Fibroblast of lung (primary cell): Measurements from ENCODE around the gene ARID2. TPM values are rescaled to one million over a fixed set of nuclear protein-coding genes. Genes with fewer than 3 reads are reported as not detected.

Experiments
- DNase-seq, 2 donors: peaks; one replicate each; pipeline versions ENCODE4 v3.0.0 to v3.0.0-alpha.2; 2010; ENCODE audit warnings: low read depth in 2 of 2
- H2AFZ ChIP-seq: 2 replicates; pipeline ENCODE4 v1.5.1; 2012; ENCODE audit warnings: low read length, control low read depth, inconsistent platforms
- H3K27ac ChIP-seq: 2 replicates; pipeline ENCODE4 v1.5.1; 2011; ENCODE audit warnings: low read length, control low read depth; ENCODE audit not compliant: insufficient read depth
- H3K27me3 ChIP-seq: 2 replicates; pipeline ENCODE4 v1.5.1; 2011; ENCODE audit warnings: mild to moderate bottlenecking, low read length; ENCODE audit not compliant: control insufficient read depth, insufficient read depth
- H3K36me3 ChIP-seq: 2 replicates; pipeline ENCODE4 v1.5.1; 2011; ENCODE audit warnings: low read length; ENCODE audit not compliant: control insufficient read depth, insufficient read depth
- H3K4me1 ChIP-seq: 2 replicates; pipeline ENCODE4 v1.5.1; 2011; ENCODE audit warnings: low read length; ENCODE audit not compliant: control insufficient read depth, insufficient read depth; ENCODE audit errors: extremely low read depth
- H3K4me2 ChIP-seq: 2 replicates; pipeline ENCODE4 v1.5.1; 2011; ENCODE audit warnings: low read length, control low read depth; ENCODE audit not compliant: insufficient read depth; ENCODE audit errors: extremely low read depth
- H3K4me3 ChIP-seq, 4 experiments: fragments of 200-600 bp in 1 of 4; sonication (generic) in 1 of 4; replicated peaks in 1 of 4; 2 replicates each; pipeline ENCODE4 v1.5.1; 2011 to 2016; ENCODE audit warnings: low read length in 4 of 4, low read depth in 3 of 4, mild to moderate bottlenecking in 3 of 4, control low read depth in 2 of 4, inconsistent platforms in 1 of 4, mixed read lengths in 1 of 4; ENCODE audit not compliant: insufficient read depth in 1 of 4; ENCODE audit errors: control extremely low read depth in 1 of 4
- H3K79me2 ChIP-seq: 2 replicates; pipeline ENCODE4 v1.5.1; 2012; ENCODE audit warnings: mild to moderate bottlenecking, low read length, inconsistent platforms; ENCODE audit not compliant: control insufficient read depth, insufficient read depth
- H3K9ac ChIP-seq: 2 replicates; pipeline ENCODE4 v1.5.1; 2011; ENCODE audit warnings: mild to moderate bottlenecking, low read length, control low read depth; ENCODE audit not compliant: insufficient read depth
- H3K9me3 ChIP-seq: 2 replicates; pipeline ENCODE4 v1.5.1; 2012; ENCODE audit warnings: low read depth, low read length; ENCODE audit not compliant: control insufficient read depth, insufficient read depth
- H4K20me1 ChIP-seq: 2 replicates; pipeline ENCODE4 v1.5.1; 2011; ENCODE audit warnings: low read length; ENCODE audit not compliant: control insufficient read depth, insufficient read depth; ENCODE audit errors: extremely low read depth
- EZH2 ChIP-seq: IDR thresholded peaks from 2 replicates; pipeline ENCODE4 v1.5.1; 2012; ENCODE audit warnings: low read length, control low read depth, mild to moderate bottlenecking; ENCODE audit errors: missing control alignments
- polyA plus RNA-seq, 2 donors: library from polyadenylated mRNA; depleted of rRNA in 1 of 2; stranded (reverse) in 1 of 2; unstranded in 1 of 2; fragments of >200 nt; gene quantifications; 2 replicates each; pipeline ENCODE4 v1.2.1, GENCODE V29; 2011 to 2012; ENCODE audit warnings: missing spikeins in 1 of 2
- total RNA-seq: library from RNA; depleted of rRNA; stranded (reverse); fragments of >200 nt; gene quantifications from 2 replicates; pipeline ENCODE4 v1.2.1, GENCODE V29; 2014
- TF ChIP-seq, protein P1 (sequence below), 2 donors: IDR thresholded peaks in 1 of 2; conservative IDR thresholded peaks in 1 of 2; 1 replicate in 1 of 2; 2 replicates in 1 of 2; pipeline ENCODE4 v1.5.1; 2011 to 2012; ENCODE audit warnings: low read length in 2 of 2, control low read depth in 1 of 2, inconsistent platforms in 1 of 2, low read depth in 1 of 2, mild to moderate bottlenecking in 1 of 2

The ARID2 gene
- total and polyA plus RNA-seq, 2 donors (not counting 1 experiment from before 2014, with no cell fraction given), result 14.5 to 15.7 TPM

DNA sequence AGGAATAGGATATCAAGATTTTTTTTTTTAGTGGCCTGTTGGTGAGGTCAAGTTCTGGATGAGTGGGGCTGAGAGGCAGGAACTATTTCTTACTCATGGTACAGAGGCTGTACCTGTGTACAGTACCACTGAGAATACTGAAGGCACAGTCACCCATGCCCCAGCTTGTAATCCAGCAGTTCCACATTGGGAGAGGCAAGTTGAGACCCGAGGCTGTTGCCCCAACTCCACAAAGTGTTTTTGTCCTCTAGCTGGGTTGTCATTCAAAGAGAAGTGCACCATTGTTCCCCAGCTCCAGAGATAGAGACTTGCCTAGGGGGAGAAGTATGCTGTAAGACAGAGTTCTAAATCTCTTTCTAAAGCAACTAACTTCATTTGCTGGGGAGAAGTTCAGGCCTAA is 38.7 kb downstream of the ARID2 start:
- Histone ChIP-seq H2AFZ (no peak overlapping the region), H3K4me3 (no peak overlapping the region), H4K20me1 (no peaks in the 10 kb centered on the region), H3K27me3 (no peaks in the 10 kb centered on the region), H3K27ac (no peak overlapping the region), H3K9ac (no peak overlapping the region), H3K4me2 (no peak overlapping the region), H3K9me3 (no peaks in the 10 kb centered on the region), H3K36me3 (no peaks in the 10 kb centered on the region), H3K79me2 (peaks cover 8% of the 10 kb centered on the region), H3K4me1 (no peaks in the 10 kb centered on the region)
- DNase-seq, result no peak
- TF ChIP-seq EZH2, result no peak
- TF ChIP-seq, protein P1, sequence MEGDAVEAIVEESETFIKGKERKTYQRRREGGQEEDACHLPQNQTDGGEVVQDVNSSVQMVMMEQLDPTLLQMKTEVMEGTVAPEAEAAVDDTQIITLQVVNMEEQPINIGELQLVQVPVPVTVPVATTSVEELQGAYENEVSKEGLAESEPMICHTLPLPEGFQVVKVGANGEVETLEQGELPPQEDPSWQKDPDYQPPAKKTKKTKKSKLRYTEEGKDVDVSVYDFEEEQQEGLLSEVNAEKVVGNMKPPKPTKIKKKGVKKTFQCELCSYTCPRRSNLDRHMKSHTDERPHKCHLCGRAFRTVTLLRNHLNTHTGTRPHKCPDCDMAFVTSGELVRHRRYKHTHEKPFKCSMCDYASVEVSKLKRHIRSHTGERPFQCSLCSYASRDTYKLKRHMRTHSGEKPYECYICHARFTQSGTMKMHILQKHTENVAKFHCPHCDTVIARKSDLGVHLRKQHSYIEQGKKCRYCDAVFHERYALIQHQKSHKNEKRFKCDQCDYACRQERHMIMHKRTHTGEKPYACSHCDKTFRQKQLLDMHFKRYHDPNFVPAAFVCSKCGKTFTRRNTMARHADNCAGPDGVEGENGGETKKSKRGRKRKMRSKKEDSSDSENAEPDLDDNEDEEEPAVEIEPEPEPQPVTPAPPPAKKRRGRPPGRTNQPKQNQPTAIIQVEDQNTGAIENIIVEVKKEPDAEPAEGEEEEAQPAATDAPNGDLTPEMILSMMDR (conservative IDR thresholded peaks at IDR 0.05 in 1 of 2, IDR thresholded peaks at IDR 0.05 in 1 of 2; ENCODE audit: low read depth in 1 of 2, low read length in 2 of 2), result no peak

DNA sequence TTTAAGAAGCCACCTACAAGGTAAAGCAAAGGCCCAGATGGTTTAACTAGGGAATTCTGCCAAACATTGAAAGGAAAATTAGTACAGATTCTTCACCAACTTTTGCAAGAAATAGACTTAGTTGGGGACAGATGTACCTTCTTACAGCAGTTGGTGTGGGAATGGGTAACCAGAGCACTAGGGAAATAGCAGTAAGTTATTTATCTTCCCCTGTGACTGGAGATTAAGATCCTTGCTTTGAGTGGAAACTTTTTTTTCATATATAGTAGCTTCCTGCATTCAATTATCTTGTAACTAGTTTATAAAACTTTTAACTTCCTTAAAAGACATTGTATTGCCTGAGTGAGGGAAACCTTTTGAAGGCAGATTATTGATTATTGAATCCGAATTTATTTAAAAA is 44.2 kb downstream of the ARID2 start:
- DNase-seq, result no peak
- H3K79me2 ChIP-seq, result no peaks in the 10 kb centered on the region
- H3K9me3 ChIP-seq, result no peaks in the 10 kb centered on the region
- no peaks in the 10 kb centered on the region for H3K27me3 ChIP-seq
- no peak overlapping the region for H2AFZ ChIP-seq
- H3K4me2 ChIP-seq, result no peak overlapping the region
- H3K27ac ChIP-seq, result no peak overlapping the region
- H3K9ac ChIP-seq, result no peak overlapping the region
- H4K20me1 ChIP-seq, result no peaks in the 10 kb centered on the region
- H3K4me1 ChIP-seq, result no peaks in the 10 kb centered on the region
- H3K36me3 ChIP-seq, result no peaks in the 10 kb centered on the region
- no peak overlapping the region for H3K4me3 ChIP-seq
- TF ChIP-seq EZH2, result no peak

DNA sequence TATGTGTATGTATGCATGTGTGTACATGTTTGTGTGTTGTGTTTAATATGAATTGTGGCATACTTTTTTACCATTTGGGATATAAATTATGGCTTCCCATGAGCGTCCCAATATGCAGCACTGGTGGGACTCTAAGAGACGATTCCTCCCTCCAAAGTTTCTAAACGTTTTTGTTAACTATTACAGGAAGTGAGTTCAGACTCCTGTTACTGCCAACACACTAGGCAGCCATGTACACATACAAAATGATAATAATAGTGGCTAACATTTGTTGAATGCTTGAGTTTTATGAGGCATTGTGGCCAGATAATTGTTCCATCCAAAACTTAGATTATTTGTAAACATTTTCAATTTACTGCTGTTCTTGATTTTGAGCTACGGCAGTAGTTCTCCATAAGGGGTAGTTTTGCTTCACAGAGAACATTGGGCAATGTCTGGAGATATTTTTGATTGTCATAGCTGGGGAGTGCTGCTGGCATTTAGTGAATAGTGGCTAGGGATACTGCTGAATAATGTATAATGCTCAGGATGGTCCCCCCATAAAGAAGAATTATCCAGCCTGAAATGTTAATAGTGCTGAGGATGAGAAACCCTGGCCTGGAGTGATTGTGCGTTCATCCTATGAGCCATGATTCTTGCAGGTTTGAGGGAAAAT is 45.1 kb downstream of the ARID2 start:
- Histone ChIP-seq H3K27ac (no peak overlapping the region), H4K20me1 (no peaks in the 10 kb centered on the region), H2AFZ (no peak overlapping the region), H3K9me3 (no peaks in the 10 kb centered on the region), H3K36me3 (no peaks in the 10 kb centered on the region), H3K4me2 (no peak overlapping the region), H3K79me2 (no peaks in the 10 kb centered on the region), H3K9ac (no peak overlapping the region), H3K27me3 (no peaks in the 10 kb centered on the region), H3K4me3 (no peak overlapping the region), H3K4me1 (no peaks in the 10 kb centered on the region)
- TF ChIP-seq, protein P1 (conservative IDR thresholded peaks at IDR 0.05 in 1 of 2, IDR thresholded peaks at IDR 0.05 in 1 of 2; ENCODE audit: low read depth in 1 of 2, low read length in 2 of 2), result no peak
- TF ChIP-seq EZH2, result no peak
- DNase-seq, result no peak
